ENCODE data around the gene YPEL4.
"Not testable (repeated sequence)": the region's sequence is repeated elsewhere in the genome, so short reads cannot be mapped to it uniquely, and the experiment has no call there.

Gene YPEL4

GRCh38 chr11:57649826-57650738, at the start of gene YPEL4:
TSS of gene YPEL4 (minus strand) at chr11:57649912. CDS start at chr11:57647107, 2,805 bp downstream.
- peak; percentile 58 to 61 for DNase-seq (ENCODE audit: low read depth in 2 of 2)

- DNase-seq (ENCODE audit: low read depth in 2 of 2): no peak
Observed at GRCh38 chr11:57698843-57699365, 49.2 kb upstream of the YPEL4 start.

GRCh38 chr11:57690474-57690873, 40.8 kb upstream of the YPEL4 start:
- not testable (repeated sequence) for DNase-seq (ENCODE audit: low read depth in 2 of 2)

- DNase-seq (ENCODE audit: low read depth in 2 of 2): no peak
Observed at GRCh38 chr11:57681168-57681567, 31.5 kb upstream of the YPEL4 start.

GRCh38 chr11:57680552-57680874, 30.8 kb upstream of the YPEL4 start:
- DNase-seq (ENCODE audit: low read depth in 2 of 2): no peak

- no peak for DNase-seq (ENCODE audit: low read depth in 2 of 2)
Observed at GRCh38 chr11:57679396-57679795, 29.7 kb upstream of the YPEL4 start.

GRCh38 chr11:57675176-57675941, 25.6 kb upstream of the YPEL4 start:
- DNase-seq (ENCODE audit: low read depth in 2 of 2): no peak

- DNase-seq (ENCODE audit: low read depth in 2 of 2): no peak
Observed at GRCh38 chr11:57674251-57674650, 24.5 kb upstream of the YPEL4 start.

GRCh38 chr11:57668434-57668782, 18.7 kb upstream of the YPEL4 start:
- DNase-seq (ENCODE audit: low read depth in 2 of 2): no peak

GRCh38 chr11:57667736-57668433, 18.2 kb upstream of the YPEL4 start, which contains the start of gene ZDHHC5:
TSS of gene ZDHHC5 (plus strand) at chr11:57668114. CDS start at chr11:57673091, 4,977 bp downstream.
- peak; percentile 99 to 100 for DNase-seq (ENCODE audit: low read depth in 2 of 2)

- DNase-seq (ENCODE audit: low read depth in 2 of 2): peak; percentile 92 to 95
Observed at GRCh38 chr11:57667117-57667735, 17.5 kb upstream of the YPEL4 start.

GRCh38 chr11:57663975-57664374, 14.3 kb upstream of the YPEL4 start:
- no peak for DNase-seq (ENCODE audit: low read depth in 2 of 2)

- no peak for DNase-seq (ENCODE audit: low read depth in 2 of 2)
Observed at GRCh38 chr11:57662893-57663292, 13.2 kb upstream of the YPEL4 start.

- no peak for DNase-seq (ENCODE audit: low read depth in 2 of 2)
Observed at GRCh38 chr11:57659669-57660068, 10.0 kb upstream of the YPEL4 start.

GRCh38 chr11:57658023-57658361, 8.3 kb upstream of the YPEL4 start:
- no peak for DNase-seq (ENCODE audit: low read depth in 2 of 2)

GRCh38 chr11:57657194-57658022, 7.7 kb upstream of the YPEL4 start, which contains the start of gene CLP1:
TSS of gene CLP1 (plus strand) at chr11:57657762. CDS start at chr11:57659477, 1,715 bp downstream.
- DNase-seq (ENCODE audit: low read depth in 2 of 2): peak; percentile 98 to 99

GRCh38 chr11:57656885-57657193, 7.1 kb upstream of the YPEL4 start:
- no peak for DNase-seq (ENCODE audit: low read depth in 2 of 2)

GRCh38 chr11:57653163-57653562, 3.5 kb upstream of the YPEL4 start:
- DNase-seq (ENCODE audit: low read depth in 2 of 2): no peak

GRCh38 chr11:57652662-57653061, 3.0 kb upstream of the YPEL4 start:
- DNase-seq (ENCODE audit: low read depth in 2 of 2): no peak

GRCh38 chr11:57652230-57652629, 2.5 kb upstream of the YPEL4 start:
- DNase-seq (ENCODE audit: low read depth in 2 of 2): not testable (repeated sequence)

GRCh38 chr11:57651408-57651807, 1.7 kb upstream of the YPEL4 start:
- DNase-seq (ENCODE audit: low read depth in 2 of 2): no peak
